DOHH2 (cell line): ENCODE results near the gene OLIG3.

Source experiments
- EZH2phosphoT487 ChIP-seq: fragments of 200-600 bp; sonication (generic); IDR thresholded peaks from 2 replicates; pipeline ENCODE4 v1.6.1; 2017; ENCODE audit warnings: borderline replicate concordance, mild to moderate bottlenecking, antibody characterized with exemption, low read length, moderate library complexity, mixed read lengths
- TF ChIP-seq, protein P1 (sequence below): fragments of 200-600 bp; sonication (generic); IDR thresholded peaks from one replicate; pipeline ENCODE4 v1.5.1; 2014; ENCODE audit warnings: antibody characterized with exemption, mild to moderate bottlenecking, low read depth, low read length; ENCODE audit not compliant: poor library complexity, severe bottlenecking

DNA sequence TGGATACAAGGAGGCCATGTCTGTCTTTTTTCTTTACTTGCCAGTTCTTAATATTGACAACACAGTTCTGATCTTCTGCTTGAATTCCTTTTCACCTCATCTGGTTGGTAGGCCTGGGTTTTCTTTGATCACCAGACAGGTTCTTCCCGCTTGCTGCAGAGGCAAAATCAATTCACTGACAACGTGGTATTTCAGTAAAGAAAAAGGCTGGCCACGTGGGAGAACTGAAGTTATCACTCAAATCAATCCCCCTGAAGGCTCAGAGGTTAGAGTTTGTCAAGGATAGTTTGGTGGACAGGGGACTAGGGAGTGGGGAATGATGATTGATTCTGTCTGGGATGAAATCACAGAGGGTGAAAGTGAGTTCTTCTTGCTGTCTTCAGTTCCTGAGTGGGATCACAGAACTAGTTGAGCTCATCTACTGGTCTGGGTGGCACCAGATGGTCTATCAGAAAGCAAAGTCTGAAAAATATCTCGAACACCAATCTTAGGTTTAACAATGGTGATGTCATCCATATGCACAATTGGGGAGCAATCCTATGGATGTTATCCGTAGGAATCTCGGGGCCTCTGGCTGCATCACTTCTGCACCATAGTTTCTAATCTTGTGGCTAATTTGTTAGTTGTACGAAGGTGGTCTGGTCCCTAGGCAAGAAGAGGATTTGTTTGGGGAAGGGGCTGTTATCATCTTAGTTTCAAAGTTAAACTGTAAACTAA, 37.3 kb upstream of the OLIG3 start:
- TF ChIP-seq, protein P1, sequence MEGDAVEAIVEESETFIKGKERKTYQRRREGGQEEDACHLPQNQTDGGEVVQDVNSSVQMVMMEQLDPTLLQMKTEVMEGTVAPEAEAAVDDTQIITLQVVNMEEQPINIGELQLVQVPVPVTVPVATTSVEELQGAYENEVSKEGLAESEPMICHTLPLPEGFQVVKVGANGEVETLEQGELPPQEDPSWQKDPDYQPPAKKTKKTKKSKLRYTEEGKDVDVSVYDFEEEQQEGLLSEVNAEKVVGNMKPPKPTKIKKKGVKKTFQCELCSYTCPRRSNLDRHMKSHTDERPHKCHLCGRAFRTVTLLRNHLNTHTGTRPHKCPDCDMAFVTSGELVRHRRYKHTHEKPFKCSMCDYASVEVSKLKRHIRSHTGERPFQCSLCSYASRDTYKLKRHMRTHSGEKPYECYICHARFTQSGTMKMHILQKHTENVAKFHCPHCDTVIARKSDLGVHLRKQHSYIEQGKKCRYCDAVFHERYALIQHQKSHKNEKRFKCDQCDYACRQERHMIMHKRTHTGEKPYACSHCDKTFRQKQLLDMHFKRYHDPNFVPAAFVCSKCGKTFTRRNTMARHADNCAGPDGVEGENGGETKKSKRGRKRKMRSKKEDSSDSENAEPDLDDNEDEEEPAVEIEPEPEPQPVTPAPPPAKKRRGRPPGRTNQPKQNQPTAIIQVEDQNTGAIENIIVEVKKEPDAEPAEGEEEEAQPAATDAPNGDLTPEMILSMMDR: no peak
- TF ChIP-seq EZH2phosphoT487: no peak
